ENCODE measurements around the gene MARVELD1. TPM values are rescaled to one million over a fixed set of nuclear protein-coding genes. Genes with fewer than 3 reads are reported as not detected.

MARVELD1 gene
- total and polyA plus RNA-seq, 2 of the 8 experiments (the other 6 are each of a cell fraction or from before 2014, with no cell fraction given) = 28.1 to 37.3 TPM

- POLR2A ChIA-PET (ENCODE audit: partially characterized antibody) = interaction anchor here (1.2 to 1.3 kb wide), 2 partner anchors 9 to 14 kb away, joined by 5 read pairs; partner anchors contain the start of gene AVPI1
- Histone ChIP-seq H3K4ac (replicated peaks; ENCODE audit: insufficient read length, low read depth, low read length) (no peak overlapping the region), H3K4me1 (replicated peaks in 1 of 4; ENCODE audit: control insufficient read depth in 3 of 4, insufficient read depth in 4 of 4, low read length in 3 of 4) (no peaks in the 10 kb centered on the region), H4K91ac (replicated peaks; ENCODE audit: insufficient read length, low read length) (no peak overlapping the region), H3K9ac (replicated peaks in 1 of 4; ENCODE audit: extremely low read depth in 1 of 4, low read depth in 3 of 4, low read length in 3 of 4) (no peak overlapping the region), H3K4me2 (ENCODE audit: insufficient read depth in 1 of 2, low read depth in 2 of 2, low read length in 2 of 2) (no peak overlapping the region), H2BK12ac (ENCODE audit: low read depth, low read length) (no peak overlapping the region), H3K56ac (replicated peaks; ENCODE audit: insufficient read length, low read depth, low read length) (no peak overlapping the region), H3K9me3 (ENCODE audit: insufficient read depth in 2 of 2, low read depth in 1 of 2, low read length in 1 of 2) (no peaks in the 10 kb centered on the region), H2BK20ac (ENCODE audit: low read length) (no peak overlapping the region), H2AK5ac (ENCODE audit: low read depth, low read length) (no peak overlapping the region), H2AFZ (ENCODE audit: low read length) (no peak overlapping the region), H2BK15ac (ENCODE audit: low read length) (no peak overlapping the region), H3K23me2 (ENCODE audit: low read depth, low read length) (no peaks in the 10 kb centered on the region), H2BK5ac (ENCODE audit: low read depth, low read length) (no peak overlapping the region), H3K18ac (ENCODE audit: extremely low read depth, low read length) (no peak overlapping the region), H4K20me1 (replicated peaks in 1 of 2; ENCODE audit: control insufficient read depth in 1 of 2, insufficient read depth in 2 of 2, low read length in 2 of 2) (peaks cover 0 to 2% of the 10 kb centered on the region in 2 experiments), H3K23ac (ENCODE audit: insufficient read length) (no peak overlapping the region), H3K79me1 (ENCODE audit: low read depth, low read length) (no peaks in the 10 kb centered on the region), H3K27me3 (replicated peaks in 1 of 4; ENCODE audit: control insufficient read depth in 3 of 4, extremely low read depth in 1 of 4, insufficient read depth in 3 of 4, low read length in 3 of 4) (no peaks in the 10 kb centered on the region), H3K36me3 (ENCODE audit: control insufficient read depth in 2 of 4, insufficient read depth in 4 of 4, low read length in 3 of 4) (peaks cover 21 to 39% (median 26%) of the 10 kb centered on the region in 4 experiments), H3K79me2 (ENCODE audit: control insufficient read depth in 1 of 2, insufficient read depth in 2 of 2, low read length in 2 of 2) (no peaks in the 10 kb centered on the region), H2BK120ac (replicated peaks; ENCODE audit: low read depth, low read length) (no peak overlapping the region), H4K5ac (ENCODE audit: insufficient read length, low read depth, low read length) (no peak overlapping the region), H4K8ac (ENCODE audit: extremely low read depth, insufficient read depth, low read length) (no peak overlapping the region), H3K14ac (ENCODE audit: insufficient read length) (no peak overlapping the region), H3K27ac (ENCODE audit: low read depth, low read length) (no peak overlapping the region), H3K4me3 (ENCODE audit: extremely low read depth in 1 of 4, insufficient read depth in 2 of 4, low read depth in 3 of 4, low read length in 4 of 4) (no peak overlapping the region)
- CTCF ChIA-PET (ENCODE audit: partially characterized antibody) = interaction anchor here (1.1 to 8.5 kb wide), 7 partner anchors 10 to 139 kb away, joined by 3 to 127 read pairs (median 11); partner anchors contain the start of genes AVPI1, MARVELD1 and ZFYVE27
- no peak for FAIRE-seq
- 94% methylated on average over 8 of the region's 8 CpGs; no CpG with 5 or more reads in 1 of the 2 experiments for WGBS, 2 experiments (ENCODE audit: extremely low coverage in 1 of 2, insufficient coverage in 1 of 2, insufficient read length in 1 of 2, insufficient replicate concordance in 2 of 2, low coverage in 1 of 2, low lambda C conversion rate in 2 of 2, missing lambda C conversion rate in 1 of 2)
- DNase-seq (ENCODE audit: low read depth in 1 of 2, low spot score in 2 of 2) = no peak
- TF ChIP-seq JUND (IDR thresholded peaks at IDR 0.05; ENCODE audit: low read length) (no peak), YY1 (IDR thresholded peaks at IDR 0.05; ENCODE audit: low read depth, low read length) (no peak), HDAC6 (IDR thresholded peaks at IDR 0.05; ENCODE audit: low read depth, low read length) (no peak), GTF2F1 (IDR thresholded peaks at IDR 0.05; ENCODE audit: borderline replicate concordance, low read depth, low read length) (no peak), KDM5A (IDR thresholded peaks at IDR 0.05; ENCODE audit: low read length) (no peak), BRCA1 (IDR thresholded peaks at IDR 0.05; ENCODE audit: low read depth, low read length) (no peak), HDAC2 (IDR thresholded peaks at IDR 0.05; ENCODE audit: borderline replicate concordance in 1 of 2, low read depth in 2 of 2, low read length in 2 of 2) (no peak), TAF1 (IDR thresholded peaks at IDR 0.05; ENCODE audit: low read depth, low read length) (no peak), CREB1 (IDR thresholded peaks at IDR 0.05) (no peak), EZH2 (IDR thresholded peaks at IDR 0.05; ENCODE audit: low read depth, low read length, severe bottlenecking) (no peak), CTBP2 (IDR thresholded peaks at IDR 0.05; ENCODE audit: borderline replicate concordance, insufficient read depth, insufficient read length, low read length) (no peak), MAFK (IDR thresholded peaks at IDR 0.05; ENCODE audit: low read depth, low read length) (no peak), BCL11A (IDR thresholded peaks at IDR 0.05; ENCODE audit: low read depth in 2 of 2, low read length in 2 of 2) (no peak)
These were observed 39.6 kb upstream of the MARVELD1 start for GRCh38 chr10:97673736-97674525.
